Erythroblast (primary cell): ENCODE measurements around the gene OSBP2.
"Not testable (repeated sequence)": the region's sequence is repeated elsewhere in the genome, so short reads cannot be mapped to it uniquely, and the experiment has no call there.

Source experiments
- DNase-seq, 2 experiments: peaks; one replicate each; lab custom pipeline; 2025; lab: John Stamatoyannopoulos, UW
- GATA1 ChIP-seq: IDR thresholded peaks from 2 replicates; pipeline ENCODE4 v1.6.1; 2011; ENCODE audit warnings: low read depth, mild to moderate bottlenecking, control low read depth, low read length, moderate library complexity
- POLR2A ChIP-seq: IDR thresholded peaks from 2 replicates; pipeline ENCODE4 v1.6.1; 2011; ENCODE audit warnings: mild to moderate bottlenecking, low read length

Gene OSBP2

GRCh38 chr22:30691204-30691603 lies 3.5 kb upstream of the OSBP2 start:
- no peak for DNase-seq
- TF ChIP-seq POLR2A (no peak), GATA1 (no peak)

- TF ChIP-seq POLR2A (no peak), GATA1 (no peak)
- peak; percentile 17 to 23 for DNase-seq
These were observed 469 bp upstream of the OSBP2 start for GRCh38 chr22:30694171-30694639.

GRCh38 chr22:30695351-30695851 lies 727 bp downstream of the OSBP2 start:
- DNase-seq, result no peak
- no peak for TF ChIP-seq GATA1
- no peak for TF ChIP-seq POLR2A

- TF ChIP-seq GATA1 (no peak), POLR2A (no peak)
- no peak for DNase-seq
These were observed 1.4 kb downstream of the OSBP2 start for GRCh38 chr22:30695871-30696655.

GRCh38 chr22:30697975-30698374 lies 3.3 kb downstream of the OSBP2 start:
- DNase-seq, result peak in 1 of 2 experiments; percentile 11
- no peak for TF ChIP-seq GATA1
- no peak for TF ChIP-seq POLR2A

GRCh38 chr22:30701872-30702271 lies 7.2 kb downstream of the OSBP2 start:
- TF ChIP-seq GATA1, result no peak
- TF ChIP-seq POLR2A, result no peak
- no peak for DNase-seq

- TF ChIP-seq GATA1 (no peak), POLR2A (no peak)
- no peak for DNase-seq
These were observed 8.2 kb downstream of the OSBP2 start for GRCh38 chr22:30702856-30703255.

- no peak for DNase-seq
- TF ChIP-seq GATA1 (no peak), POLR2A (no peak)
These were observed 10.3 kb downstream of the OSBP2 start for GRCh38 chr22:30704978-30705377.

- DNase-seq, result no peak
- TF ChIP-seq POLR2A, result no peak
- TF ChIP-seq GATA1, result no peak
These were observed 11.3 kb downstream of the OSBP2 start for GRCh38 chr22:30705710-30706651.

- DNase-seq, result not testable (repeated sequence)
These were observed 15.3 kb downstream of the OSBP2 start for GRCh38 chr22:30709980-30710379.

- no peak for DNase-seq
- TF ChIP-seq GATA1 (no peak), POLR2A (no peak)
These were observed 17.4 kb downstream of the OSBP2 start for GRCh38 chr22:30712094-30712493.

- DNase-seq, result no peak
- TF ChIP-seq GATA1 (no peak), POLR2A (no peak)
These were observed 19.4 kb downstream of the OSBP2 start for GRCh38 chr22:30714062-30714461.

- no peak for TF ChIP-seq GATA1
- TF ChIP-seq POLR2A, result no peak
- no peak for DNase-seq
These were observed 22.8 kb downstream of the OSBP2 start for GRCh38 chr22:30717331-30717921.

GRCh38 chr22:30717952-30718351 lies 23.3 kb downstream of the OSBP2 start:
- TF ChIP-seq GATA1, result no peak
- TF ChIP-seq POLR2A, result no peak
- no peak for DNase-seq
